ENCODE data around the gene IRX5. TPM values are rescaled to one million over a fixed set of nuclear protein-coding genes. Genes with fewer than 3 reads are reported as not detected.

IRX5 gene
- total and polyA plus RNA-seq, 2 of the 4 experiments (the other 2 are of a cell fraction) = not detected

DNA sequence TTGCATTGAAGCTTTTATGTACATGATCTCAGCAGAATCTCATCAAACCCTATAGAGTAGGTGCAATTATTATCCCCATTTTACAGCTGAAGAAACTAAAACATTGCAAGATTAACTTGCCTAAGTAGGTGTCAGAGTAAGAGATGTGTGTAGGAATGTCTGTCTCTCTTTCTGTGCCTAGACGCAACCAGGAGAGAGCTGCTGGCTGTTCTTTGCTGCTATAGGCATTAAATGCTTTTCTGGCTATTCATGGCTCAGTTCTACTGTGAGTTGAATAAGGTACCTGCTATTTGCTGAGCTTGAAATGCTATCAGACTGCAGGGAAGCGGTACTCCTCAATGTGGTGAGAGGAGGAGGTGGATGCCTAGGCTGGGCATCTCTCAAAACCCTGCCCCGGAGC lies 17.0 kb downstream of the IRX5 start:
- no peak overlapping the region for H3K56ac ChIP-seq (ENCODE audit: extremely low read depth, insufficient read depth, low read length)
- H2AK5ac ChIP-seq (ENCODE audit: low read depth, low read length) = no peak overlapping the region
- no peaks in the 10 kb centered on the region for H3K9me1 ChIP-seq (ENCODE audit: insufficient read depth, low read length)
- no TSS peak for BruUV-seq (replicated peaks)
- ChIA-PET CTCF (no interaction called here), POLR2A (ENCODE audit: unreplicated experiment) (no interaction called here)
- no peak overlapping the region for H4K91ac ChIP-seq (ENCODE audit: insufficient read depth, low read depth, low read length)
- no peak overlapping the region for H3K14ac ChIP-seq (replicated peaks; ENCODE audit: low read depth, low read length)
- no peaks in the 10 kb centered on the region for H3K36me3 ChIP-seq (ENCODE audit: control insufficient read depth, insufficient read depth, low read length)
- dilution Hi-C loops (cut with HindIII; ENCODE audit: low sequenced_read_pairs, unreplicated experiment) = no loop called here
- no peak overlapping the region for H3K4me2 ChIP-seq (ENCODE audit: low read depth, low read length)
- H2AFZ ChIP-seq (replicated peaks; ENCODE audit: low read length, poor library complexity) = no peak overlapping the region
- no peak overlapping the region for H4K5ac ChIP-seq (ENCODE audit: low read depth, low read length)
- no peak overlapping the region for H3K4me3 ChIP-seq (ENCODE audit: insufficient read depth, low read depth, low read length)
- no peaks in the 10 kb centered on the region for H3K79me1 ChIP-seq (ENCODE audit: low read depth in 1 of 2, low read length in 2 of 2)
- in situ Hi-C loops (cut with MboI; ENCODE audit: low sequenced_read_pairs) = loop anchor here (25.0 kb wide), 3 partner anchors 660 to 1185 kb away; partner anchors contain the start of gene IRX3
- no peak overlapping the region for H3K4ac ChIP-seq (ENCODE audit: low read depth, low read length)
- no peak for ATAC-seq (ENCODE audit: low read depth)
- TF ChIP-seq NFE2L2 (IDR thresholded peaks at IDR 0.05; ENCODE audit: low read depth, low read length) (no peak), RAD21 (IDR thresholded peaks at IDR 0.05; ENCODE audit: low read length) (no peak), RFX5 (IDR thresholded peaks at IDR 0.05; ENCODE audit: low read depth, low read length) (no peak), MAZ (IDR thresholded peaks at IDR 0.05; ENCODE audit: borderline replicate concordance, low read depth, low read length) (no peak), FOS (IDR thresholded peaks at IDR 0.05; ENCODE audit: low read depth, low read length) (no peak), CHD1 (IDR thresholded peaks at IDR 0.05; ENCODE audit: low read depth, low read length) (no peak), CEBPB (IDR thresholded peaks at IDR 0.05; ENCODE audit: low read depth, low read length) (no peak), SMC3 (IDR thresholded peaks at IDR 0.05; ENCODE audit: low read depth, low read length) (no peak), MXI1 (IDR thresholded peaks at IDR 0.05; ENCODE audit: borderline replicate concordance, low read depth, low read length) (no peak), BHLHE40 (IDR thresholded peaks at IDR 0.05; ENCODE audit: low read depth, low read length) (no peak), RCOR1 (IDR thresholded peaks at IDR 0.05; ENCODE audit: insufficient replicate concordance, low read length) (no peak), POLR2A (IDR thresholded peaks at IDR 0.05; ENCODE audit: low read depth, low read length) (no peak), MAFK (IDR thresholded peaks at IDR 0.05; ENCODE audit: low read depth, low read length) (no peak)
- TF ChIP-seq, protein P1, sequence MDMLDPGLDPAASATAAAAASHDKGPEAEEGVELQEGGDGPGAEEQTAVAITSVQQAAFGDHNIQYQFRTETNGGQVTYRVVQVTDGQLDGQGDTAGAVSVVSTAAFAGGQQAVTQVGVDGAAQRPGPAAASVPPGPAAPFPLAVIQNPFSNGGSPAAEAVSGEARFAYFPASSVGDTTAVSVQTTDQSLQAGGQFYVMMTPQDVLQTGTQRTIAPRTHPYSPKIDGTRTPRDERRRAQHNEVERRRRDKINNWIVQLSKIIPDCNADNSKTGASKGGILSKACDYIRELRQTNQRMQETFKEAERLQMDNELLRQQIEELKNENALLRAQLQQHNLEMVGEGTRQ (IDR thresholded peaks at IDR 0.05; ENCODE audit: low read depth, low read length) = no peak
- TF ChIP-seq, protein P2, sequence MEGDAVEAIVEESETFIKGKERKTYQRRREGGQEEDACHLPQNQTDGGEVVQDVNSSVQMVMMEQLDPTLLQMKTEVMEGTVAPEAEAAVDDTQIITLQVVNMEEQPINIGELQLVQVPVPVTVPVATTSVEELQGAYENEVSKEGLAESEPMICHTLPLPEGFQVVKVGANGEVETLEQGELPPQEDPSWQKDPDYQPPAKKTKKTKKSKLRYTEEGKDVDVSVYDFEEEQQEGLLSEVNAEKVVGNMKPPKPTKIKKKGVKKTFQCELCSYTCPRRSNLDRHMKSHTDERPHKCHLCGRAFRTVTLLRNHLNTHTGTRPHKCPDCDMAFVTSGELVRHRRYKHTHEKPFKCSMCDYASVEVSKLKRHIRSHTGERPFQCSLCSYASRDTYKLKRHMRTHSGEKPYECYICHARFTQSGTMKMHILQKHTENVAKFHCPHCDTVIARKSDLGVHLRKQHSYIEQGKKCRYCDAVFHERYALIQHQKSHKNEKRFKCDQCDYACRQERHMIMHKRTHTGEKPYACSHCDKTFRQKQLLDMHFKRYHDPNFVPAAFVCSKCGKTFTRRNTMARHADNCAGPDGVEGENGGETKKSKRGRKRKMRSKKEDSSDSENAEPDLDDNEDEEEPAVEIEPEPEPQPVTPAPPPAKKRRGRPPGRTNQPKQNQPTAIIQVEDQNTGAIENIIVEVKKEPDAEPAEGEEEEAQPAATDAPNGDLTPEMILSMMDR (conservative IDR thresholded peaks at IDR 0.05; ENCODE audit: low read depth, low read length) = no peak
- TF ChIP-seq, protein P3, sequence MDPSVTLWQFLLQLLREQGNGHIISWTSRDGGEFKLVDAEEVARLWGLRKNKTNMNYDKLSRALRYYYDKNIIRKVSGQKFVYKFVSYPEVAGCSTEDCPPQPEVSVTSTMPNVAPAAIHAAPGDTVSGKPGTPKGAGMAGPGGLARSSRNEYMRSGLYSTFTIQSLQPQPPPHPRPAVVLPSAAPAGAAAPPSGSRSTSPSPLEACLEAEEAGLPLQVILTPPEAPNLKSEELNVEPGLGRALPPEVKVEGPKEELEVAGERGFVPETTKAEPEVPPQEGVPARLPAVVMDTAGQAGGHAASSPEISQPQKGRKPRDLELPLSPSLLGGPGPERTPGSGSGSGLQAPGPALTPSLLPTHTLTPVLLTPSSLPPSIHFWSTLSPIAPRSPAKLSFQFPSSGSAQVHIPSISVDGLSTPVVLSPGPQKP (IDR thresholded peaks at IDR 0.05; ENCODE audit: borderline replicate concordance, low read depth, low read length) = no peak
- no peak overlapping the region for H2AK9ac ChIP-seq (replicated peaks; ENCODE audit: low read depth, low read length, poor library complexity)
- intact Hi-C loops (cut with micrococcal nuclease) = no loop called here
- H2BK5ac ChIP-seq (ENCODE audit: low read depth, low read length, poor library complexity, severe bottlenecking) = no peak overlapping the region
- no peak overlapping the region for H2BK20ac ChIP-seq (ENCODE audit: low read depth, low read length)
- no peaks in the 10 kb centered on the region for H4K20me1 ChIP-seq (ENCODE audit: insufficient read depth, low read length)
- H3K27me3 ChIP-seq (ENCODE audit: control insufficient read depth, insufficient read depth, low read length) = peaks cover 13% of the 10 kb centered on the region
- no peak overlapping the region for H3K23ac ChIP-seq (ENCODE audit: low read depth, low read length)
- H3K27ac ChIP-seq (ENCODE audit: insufficient read depth, low read length) = no peak overlapping the region
- no peak overlapping the region for H4K8ac ChIP-seq (ENCODE audit: low read depth in 2 of 2, low read length in 2 of 2)
- H3K9me3 ChIP-seq (ENCODE audit: control insufficient read depth, insufficient read depth, low read length) = no peaks in the 10 kb centered on the region
- H2BK15ac ChIP-seq (ENCODE audit: low read depth, low read length) = no peak overlapping the region
- no peak overlapping the region for H3K18ac ChIP-seq (ENCODE audit: low read depth, low read length)
- WGBS, 2 experiments (ENCODE audit: extremely low coverage in 2 of 2, insufficient read length in 1 of 2) = no CpG with 5 or more reads among the region's 3 CpGs
- H3K9ac ChIP-seq (ENCODE audit: low read depth, low read length) = no peak overlapping the region
- no peaks in the 10 kb centered on the region for H3K4me1 ChIP-seq (ENCODE audit: control insufficient read depth, insufficient read depth, low read length)
- H2BK120ac ChIP-seq (ENCODE audit: low read depth, low read length) = no peak overlapping the region
- no peak for DNase-seq

All from IMR-90 (cell line).